ENCODE data around the gene EFNA2.

- no peak for TF ChIP-seq CTCF (IDR thresholded peaks at IDR 0.05; ENCODE audit: insufficient read depth, low read length, poor library complexity, severe bottlenecking)
- TF ChIP-seq EZH2phosphoT487 (conservative IDR thresholded peaks at IDR 0.05; ENCODE audit: low read length) = no peak
Measured at GRCh38 chr19:1249990-1250436, 35.7 kb upstream of the EFNA2 start.

Measured in SU-DHL-6 (cell line).